GM19463 (cell line): ENCODE data around the gene CXCL6.

Experiments
- ATAC-seq: cut with Tn5 transposase; IDR thresholded peaks from one replicate; pipeline ENCODE4 v1.9.1; 2021; ENCODE audit warnings: mild to moderate bottlenecking, moderate library complexity; ENCODE audit not compliant: unreplicated experiment

CXCL6 gene

DNA sequence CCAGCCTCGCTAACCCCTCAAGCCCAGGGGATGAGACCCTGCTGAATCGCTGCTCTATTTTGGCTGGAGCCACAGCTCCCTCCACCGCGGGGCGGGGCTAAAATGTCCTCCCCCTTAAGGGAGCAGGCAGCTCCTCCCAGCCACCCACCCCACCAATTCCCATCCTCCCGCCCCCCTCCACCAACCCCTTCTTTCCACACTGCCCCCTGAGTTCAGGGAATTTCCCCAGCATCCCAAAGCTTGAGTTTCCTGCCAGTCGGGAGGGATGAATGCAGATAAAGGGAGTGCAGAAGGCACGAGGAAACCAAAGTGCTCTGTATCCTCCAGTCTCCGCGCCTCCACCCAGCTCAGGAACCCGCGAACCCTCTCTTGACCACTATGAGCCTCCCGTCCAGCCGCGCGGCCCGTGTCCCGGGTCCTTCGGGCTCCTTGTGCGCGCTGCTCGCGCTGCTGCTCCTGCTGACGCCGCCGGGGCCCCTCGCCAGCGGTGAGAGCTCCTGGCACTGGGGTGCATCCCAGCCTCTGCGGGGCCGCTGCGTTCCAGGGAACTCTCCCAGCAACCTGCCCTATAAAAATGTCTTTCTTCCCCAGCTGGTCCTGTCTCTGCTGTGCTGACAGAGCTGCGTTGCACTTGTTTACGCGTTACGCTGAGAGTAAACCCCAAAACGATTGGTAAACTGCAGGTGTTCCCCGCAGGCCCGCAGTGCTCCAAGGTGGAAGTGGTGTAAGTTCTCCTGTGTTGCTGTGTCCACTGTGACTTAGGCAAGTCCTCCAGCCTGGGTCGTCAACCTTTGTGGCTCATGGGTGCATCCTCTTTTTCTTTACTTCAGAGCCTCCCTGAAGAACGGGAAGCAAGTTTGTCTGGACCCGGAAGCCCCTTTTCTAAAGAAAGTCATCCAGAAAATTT is at the start of gene CXCL6:
TSS of gene CXCL6 (plus strand) at position 306 of the 907 bp plus-strand sequence. CDS start at position 379, 73 bp downstream.
- ATAC-seq = no peak

DNA sequence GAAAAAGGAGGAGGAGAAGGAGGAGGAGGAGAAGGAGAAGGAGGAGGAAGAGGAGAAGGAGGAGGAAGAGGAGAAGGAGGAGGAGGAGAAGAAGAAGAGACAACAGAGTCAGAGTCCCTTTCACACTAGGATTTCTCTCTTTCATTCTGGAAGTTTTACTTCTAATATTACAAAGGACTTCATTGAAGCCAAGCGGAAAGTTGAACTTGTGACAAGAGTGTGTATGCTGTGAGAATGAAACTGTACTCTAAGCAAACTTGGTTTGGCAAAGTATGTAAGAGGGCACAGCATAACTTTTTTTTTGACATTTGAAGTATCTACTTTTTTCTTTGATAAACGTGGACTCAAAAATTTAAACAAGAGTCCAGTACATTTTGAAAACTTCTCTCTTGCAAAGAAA is 48.1 kb upstream of the CXCL6 start:
- no peak for ATAC-seq

DNA sequence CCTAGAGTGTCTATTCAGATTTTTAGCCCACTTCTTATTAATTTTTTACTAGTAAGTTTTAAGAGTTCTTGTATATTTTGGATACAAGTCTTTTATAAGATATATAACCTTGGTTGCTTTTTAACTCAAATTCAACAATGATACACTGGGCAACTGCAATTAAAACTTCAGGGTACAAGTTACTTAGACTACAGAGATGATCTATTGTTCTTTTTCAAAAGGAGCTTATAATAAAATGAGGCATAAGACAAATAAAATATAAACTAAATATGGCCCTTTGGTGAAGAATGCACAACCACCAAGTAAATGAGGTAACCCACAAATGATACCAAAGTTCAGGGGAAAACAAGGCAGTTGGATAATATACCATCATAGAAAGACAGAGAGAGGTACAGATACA is 37.6 kb upstream of the CXCL6 start:
- ATAC-seq = no peak

DNA sequence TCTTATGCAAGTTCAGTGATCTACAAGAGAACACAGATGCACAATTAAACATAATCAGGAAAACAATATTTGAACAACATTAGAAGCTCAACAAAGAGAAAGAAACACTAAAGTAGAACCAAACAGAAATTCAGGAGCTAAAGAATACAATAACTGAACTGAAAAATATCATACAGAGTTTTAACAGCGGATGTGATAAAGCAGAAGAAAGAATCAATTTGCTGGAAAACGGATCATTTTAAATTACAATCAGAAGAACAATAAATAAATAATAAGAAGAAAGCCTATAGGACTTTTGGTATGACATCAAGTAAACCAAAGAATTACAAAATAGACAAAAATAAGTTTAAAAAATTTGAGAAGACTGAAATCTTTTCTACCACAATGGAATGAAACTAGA is 36.3 kb upstream of the CXCL6 start:
- no peak for ATAC-seq

DNA sequence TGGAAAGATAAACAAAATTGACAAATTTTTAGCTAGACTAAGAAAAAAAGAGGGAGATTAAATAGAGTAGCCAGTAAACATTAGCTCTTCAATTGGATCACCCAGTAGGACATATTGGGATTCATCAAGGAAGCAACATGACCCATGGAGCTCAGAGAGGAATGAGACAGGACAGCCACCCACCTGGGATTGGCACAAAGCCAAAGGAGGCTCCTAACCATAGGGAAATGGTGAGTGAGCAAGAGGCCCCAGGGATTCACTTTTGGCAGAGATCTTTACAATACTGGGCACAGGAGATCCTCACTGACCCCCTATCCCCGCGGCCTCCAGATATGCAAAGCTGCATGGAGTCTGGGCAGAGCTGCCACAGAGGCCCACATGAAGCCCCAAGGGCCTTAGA is 34.8 kb upstream of the CXCL6 start:
- no peak for ATAC-seq

DNA sequence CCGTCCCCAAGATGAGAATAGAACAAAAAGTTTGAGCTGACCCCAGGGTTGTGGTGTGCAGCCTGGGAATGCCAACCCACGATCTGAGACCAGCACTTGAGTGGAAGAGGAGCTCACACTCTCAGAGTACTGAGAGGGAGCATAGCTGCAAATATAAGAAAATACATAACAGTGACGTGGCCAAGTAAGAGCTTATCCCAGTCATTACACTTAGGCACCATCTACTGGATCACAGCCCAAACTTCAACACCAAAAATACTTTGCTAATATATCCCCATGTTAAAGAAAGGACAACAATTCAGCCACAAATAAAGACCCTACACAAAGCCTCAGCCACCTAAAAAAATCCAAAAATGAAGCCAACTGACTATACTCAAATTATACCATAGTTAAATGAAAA is 33.3 kb upstream of the CXCL6 start:
- ATAC-seq = no peak

DNA sequence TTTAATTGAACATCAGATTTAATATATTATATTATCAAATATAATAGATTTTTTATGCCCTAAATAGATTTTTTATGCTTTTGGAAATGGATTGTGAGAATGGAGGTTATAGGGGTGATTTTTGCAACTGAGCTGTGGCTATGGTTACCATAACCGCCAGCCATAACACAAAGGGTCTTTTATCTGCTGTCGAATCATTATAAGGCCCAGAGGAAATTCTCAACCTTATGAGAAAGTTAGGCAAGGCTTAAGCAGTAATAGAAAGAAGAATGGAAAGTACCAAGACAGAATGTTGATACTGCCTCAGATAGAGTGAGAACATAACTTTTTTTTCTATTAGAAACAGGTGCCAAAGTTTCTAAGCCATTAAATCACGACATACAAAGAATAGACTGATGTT is 26.3 kb upstream of the CXCL6 start:
- no peak for ATAC-seq

DNA sequence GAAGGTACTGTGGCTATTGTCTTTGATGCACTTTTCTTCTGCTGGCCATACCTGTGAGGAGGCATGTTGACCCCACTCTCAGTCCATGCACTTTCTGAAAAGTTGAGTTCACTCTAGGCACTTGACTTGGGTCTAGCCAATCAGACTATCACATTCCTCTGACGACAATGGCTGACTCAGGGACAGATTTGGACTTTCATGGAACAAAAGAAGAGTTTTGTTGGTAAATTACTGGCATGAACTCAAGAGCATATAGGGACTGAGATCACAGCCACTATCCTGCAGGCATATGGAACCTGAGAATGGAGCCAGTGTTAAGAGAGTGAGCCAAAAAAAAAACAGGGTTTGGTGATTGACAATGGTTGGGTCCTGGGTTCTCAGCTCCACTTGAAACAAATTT is 24.6 kb upstream of the CXCL6 start:
- ATAC-seq = no peak

DNA sequence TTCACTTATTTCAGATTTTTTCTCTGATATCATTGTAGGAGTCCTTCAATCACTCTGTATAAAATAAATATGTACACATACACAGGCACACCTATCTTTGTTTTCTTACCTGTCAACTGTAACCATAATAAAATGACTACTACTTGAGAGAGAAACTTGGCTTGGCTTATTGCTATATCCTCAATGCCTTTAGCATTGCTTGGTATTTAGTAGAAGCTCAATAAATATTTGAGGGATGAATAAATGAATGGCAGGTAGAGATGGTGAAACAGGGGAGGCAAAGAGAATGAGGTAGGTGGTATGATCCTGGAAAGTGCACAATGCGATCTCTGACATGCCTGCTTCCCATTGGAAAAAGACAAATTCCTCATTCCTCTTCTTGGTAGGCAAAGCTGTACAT is 21.8 kb upstream of the CXCL6 start:
- no peak for ATAC-seq

DNA sequence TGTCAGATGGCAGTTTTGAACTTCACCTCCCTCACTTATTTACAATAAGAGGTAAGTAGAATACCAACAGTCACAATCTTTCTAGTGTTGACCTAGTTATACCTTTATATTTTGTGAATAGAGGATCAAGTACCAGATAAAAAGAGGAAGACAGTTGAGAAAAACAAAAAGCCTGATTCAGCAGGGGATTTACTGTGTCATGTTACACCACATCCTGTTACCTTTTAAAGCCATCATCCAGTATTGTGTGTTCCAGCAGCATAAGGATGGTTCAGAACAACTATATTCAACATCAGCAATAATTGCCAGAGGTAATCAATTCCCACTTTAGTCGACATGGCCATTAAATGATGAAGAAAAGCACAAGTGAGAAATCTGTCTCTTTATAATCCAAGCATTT is 21.3 kb upstream of the CXCL6 start:
- ATAC-seq = no peak

DNA sequence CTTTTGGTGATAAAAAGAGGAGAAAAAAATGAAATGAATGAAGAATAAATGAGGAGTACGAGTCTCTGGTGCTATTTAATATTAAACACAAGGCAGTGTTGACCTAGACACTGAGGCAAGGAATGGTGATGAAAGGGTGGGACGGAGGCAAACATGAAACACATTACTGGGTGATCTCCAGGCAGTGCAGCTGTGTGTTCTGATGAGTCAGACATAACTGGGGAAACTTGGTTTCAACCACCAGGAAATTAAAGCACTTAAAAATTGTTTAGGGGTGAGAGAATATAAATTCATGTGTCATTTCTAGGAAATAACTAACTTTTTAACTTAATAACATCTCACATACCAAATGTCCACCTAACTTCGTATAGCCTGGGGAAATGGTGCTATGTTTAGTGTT is 19.7 kb upstream of the CXCL6 start:
- no peak for ATAC-seq

DNA sequence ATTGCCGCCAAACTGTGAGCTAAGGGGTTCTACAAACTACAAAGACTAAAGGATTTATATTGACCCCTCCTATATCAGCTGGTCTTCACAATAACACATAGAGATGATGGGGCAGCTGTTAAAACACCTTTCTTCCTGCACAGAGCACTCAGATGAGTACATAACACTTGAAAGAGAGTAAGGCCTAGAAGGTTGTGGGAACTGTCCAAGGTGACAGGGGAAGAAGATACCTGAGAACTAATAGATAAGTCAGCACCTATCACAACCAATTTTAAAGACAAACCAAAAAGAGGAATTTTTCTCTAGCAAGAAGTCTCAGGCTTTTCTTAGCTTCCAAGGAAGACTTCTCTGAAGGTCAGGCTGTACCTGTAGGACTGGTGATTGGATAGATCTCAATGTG is 19.1 kb upstream of the CXCL6 start:
- ATAC-seq = no peak

DNA sequence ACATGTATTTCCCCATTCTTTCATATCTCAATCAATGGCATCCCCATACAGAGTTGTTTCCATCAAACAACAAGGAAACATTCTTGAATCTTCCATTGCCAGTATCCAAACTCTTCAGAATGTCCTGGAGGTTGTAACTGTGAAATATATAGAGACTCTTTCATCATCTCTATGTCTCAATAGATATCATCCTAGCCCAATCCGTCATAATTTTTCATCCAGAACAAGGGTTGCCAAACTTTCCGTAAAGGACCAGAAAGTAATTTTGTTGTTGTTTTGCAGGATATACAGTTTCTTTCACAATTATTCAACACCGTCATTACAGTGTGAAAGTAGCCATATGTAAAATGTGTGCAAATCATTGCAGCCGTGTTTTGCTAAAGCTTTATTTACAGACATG is 15.2 kb upstream of the CXCL6 start:
- ATAC-seq = no peak

DNA sequence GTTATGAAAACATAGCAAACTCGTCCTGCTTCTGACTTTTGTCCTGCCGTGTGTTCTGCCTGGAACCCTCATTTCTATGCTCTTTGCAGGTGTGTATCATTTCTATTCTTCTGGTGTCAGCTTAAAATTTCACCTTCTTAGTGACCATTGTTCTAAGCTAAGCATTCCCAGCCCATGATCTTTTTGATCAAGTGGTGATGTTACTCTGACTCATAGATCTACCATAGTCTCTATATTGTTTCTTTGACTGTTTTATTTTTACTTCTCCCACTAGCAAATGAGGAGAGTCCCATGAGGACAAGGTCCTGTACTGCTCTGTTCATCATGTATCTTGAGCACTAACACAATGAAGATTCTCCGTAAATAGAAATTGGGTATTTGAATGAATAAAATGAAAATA is 14.1 kb upstream of the CXCL6 start:
- ATAC-seq = no peak

DNA sequence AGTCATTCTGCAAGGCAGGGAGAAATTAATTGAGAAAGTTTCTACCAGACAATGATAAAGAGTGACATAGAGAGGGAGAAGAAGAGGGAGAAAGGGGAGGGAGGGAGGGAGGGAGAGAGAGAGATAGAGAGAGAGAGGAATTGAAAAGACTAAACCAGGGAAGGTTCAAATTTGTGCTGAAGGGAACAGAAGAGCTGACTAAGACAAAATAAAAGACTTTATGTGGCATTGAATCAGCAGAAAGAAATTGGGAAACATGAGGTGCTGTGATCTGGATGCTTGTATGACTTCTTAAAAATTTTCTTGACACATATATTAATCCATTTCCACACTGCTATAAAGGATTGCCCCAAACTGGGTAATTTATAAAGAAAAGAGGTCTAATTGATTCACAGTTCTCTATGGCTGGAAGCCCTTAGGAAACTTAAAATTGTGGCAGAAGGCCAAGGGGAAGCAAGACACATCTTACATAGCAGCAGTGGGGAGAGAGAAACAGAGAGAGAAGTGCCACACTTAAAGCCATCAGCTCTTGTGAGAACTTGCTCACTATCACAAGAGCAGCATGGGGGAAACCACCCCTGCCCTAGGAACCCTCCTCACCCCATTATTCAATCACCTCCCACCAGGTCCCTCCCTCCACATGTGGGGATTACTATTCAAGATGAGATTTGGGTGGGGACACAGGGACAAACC is 13.5 kb upstream of the CXCL6 start:
- no peak for ATAC-seq

DNA sequence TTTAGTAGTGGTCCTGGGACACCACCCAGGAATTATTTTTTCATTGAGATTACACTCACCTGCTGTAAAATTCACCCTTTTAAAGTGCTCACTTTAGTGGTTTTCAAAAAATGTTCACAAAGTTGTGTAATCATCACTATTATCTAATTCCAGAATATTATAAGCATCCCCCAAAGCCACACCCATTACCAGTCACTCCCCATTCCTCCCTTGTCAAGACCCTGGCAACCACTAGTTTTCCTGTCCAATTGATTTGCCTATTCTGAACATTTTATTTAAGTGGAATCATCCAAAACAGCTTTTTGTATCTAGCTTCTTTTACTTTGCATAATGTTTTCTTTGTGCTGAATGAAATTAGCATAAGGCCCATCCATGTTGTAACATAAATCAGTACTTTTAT is 12.7 kb upstream of the CXCL6 start:
- no peak for ATAC-seq

DNA sequence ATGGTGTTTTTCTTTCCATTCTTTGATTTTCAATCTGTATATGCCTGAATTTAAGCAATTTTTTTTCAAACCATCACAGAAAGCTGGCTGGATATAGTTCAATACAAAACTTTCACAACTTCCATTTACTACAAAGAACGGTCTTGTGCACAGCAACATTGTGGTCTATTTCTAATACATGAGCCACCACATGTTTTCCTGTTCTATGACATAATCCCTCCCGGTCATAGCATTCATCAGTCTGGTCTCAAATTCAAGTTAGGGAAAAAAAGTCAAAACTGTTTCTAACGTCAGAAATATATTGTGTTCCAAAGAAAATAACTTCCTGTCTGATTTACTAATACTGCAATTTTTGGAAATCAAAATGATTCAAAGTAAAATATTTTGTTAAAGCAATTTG is 7.5 kb upstream of the CXCL6 start:
- ATAC-seq = no peak

DNA sequence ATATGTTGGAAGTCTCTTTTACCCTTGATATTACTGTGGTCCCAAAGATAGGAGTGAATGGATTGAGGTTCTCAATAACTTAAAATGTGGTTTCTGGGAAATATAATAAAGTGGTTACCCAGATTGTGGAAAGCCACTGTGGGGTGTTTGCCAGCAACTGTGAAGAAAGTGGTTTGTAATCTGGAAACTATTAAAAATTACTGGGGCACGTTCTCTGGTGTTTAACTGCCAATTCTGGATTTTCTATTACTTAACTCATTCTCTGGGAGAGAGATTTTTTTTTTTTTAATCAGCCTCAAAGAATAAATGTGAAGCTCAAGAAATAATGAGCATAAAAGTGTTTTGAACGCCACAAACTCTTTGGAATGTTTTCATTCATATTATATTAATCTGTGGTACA is 4.9 kb upstream of the CXCL6 start:
- no peak for ATAC-seq

DNA sequence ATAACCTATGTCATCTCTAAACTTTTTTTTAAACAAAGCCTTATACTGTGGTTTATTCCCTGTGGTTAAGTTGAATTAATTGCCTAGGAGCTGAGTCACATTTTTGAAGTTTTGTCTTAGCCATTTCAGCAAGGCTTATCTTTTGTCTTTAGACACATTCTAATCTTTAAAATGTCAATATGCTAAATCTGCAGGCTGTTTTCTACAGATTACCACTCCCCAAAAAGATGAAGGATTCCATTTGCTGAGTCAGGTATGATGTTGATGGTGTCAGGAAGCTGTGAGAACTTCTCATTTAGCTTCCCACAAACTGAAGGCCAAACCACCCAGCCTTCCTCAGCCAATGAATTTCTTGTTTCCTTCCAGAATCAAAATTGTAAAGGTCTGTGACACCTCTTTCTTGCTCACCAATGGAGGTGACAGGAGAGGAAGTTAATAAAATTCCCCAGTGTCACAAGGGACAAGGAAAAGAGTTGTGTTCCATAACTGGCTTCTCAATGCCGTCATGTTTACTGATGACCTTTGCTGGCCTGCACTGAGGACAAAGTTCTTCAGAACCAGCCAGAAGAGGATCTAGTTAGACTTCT is 3.7 kb upstream of the CXCL6 start:
- no peak for ATAC-seq

DNA sequence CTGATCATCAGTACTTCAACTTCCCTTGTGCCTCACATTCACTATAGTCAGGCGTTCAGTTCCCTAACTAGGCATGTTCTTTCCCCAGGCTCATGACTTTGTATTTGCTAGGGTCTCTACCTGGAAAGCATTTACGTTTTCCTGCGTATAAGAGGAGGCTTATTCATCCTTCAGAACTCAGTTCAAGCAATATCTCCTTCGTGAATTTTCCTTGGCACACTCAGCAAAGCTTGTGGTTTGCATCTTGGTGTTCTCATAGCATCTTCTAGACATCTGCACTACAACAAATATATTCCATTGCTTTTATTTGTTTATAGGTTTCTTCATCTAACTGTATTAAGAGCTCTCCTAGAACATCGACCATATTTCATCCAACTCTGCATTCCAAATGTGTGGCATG is 2.6 kb downstream of the CXCL6 start:
- no peak for ATAC-seq

DNA sequence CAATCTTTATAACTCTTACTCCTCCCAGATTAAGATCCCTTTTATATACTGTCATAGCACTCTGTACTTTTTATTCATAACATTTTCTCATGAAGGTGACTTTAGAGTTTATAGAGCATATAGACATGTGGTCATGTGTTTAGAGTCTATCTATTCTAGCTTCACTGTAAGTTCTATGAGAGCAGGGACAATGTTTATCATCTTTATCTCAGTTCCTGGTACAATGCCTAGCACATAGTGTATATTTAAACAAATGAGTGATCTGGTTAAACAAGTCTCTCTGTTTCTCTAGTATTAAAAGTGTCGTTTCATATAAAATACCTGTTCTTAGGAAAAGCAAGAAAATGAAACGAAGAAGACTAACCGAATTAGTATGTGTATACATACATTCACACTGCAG is 3.2 kb downstream of the CXCL6 start:
- no peak for ATAC-seq
